ENCODE measurements around the gene PGBD2. TPM values are rescaled to one million over a fixed set of nuclear protein-coding genes. Genes with fewer than 3 reads are reported as not detected.
A peak's percentile ranks its signal among the peaks of the same experiment; 100 is the strongest.

The PGBD2 gene
- total and polyA plus RNA-seq, 2 of the 8 experiments (the other 6 are each of a cell fraction or from before 2014, with no cell fraction given): 4.5 to 7.7 TPM

DNA sequence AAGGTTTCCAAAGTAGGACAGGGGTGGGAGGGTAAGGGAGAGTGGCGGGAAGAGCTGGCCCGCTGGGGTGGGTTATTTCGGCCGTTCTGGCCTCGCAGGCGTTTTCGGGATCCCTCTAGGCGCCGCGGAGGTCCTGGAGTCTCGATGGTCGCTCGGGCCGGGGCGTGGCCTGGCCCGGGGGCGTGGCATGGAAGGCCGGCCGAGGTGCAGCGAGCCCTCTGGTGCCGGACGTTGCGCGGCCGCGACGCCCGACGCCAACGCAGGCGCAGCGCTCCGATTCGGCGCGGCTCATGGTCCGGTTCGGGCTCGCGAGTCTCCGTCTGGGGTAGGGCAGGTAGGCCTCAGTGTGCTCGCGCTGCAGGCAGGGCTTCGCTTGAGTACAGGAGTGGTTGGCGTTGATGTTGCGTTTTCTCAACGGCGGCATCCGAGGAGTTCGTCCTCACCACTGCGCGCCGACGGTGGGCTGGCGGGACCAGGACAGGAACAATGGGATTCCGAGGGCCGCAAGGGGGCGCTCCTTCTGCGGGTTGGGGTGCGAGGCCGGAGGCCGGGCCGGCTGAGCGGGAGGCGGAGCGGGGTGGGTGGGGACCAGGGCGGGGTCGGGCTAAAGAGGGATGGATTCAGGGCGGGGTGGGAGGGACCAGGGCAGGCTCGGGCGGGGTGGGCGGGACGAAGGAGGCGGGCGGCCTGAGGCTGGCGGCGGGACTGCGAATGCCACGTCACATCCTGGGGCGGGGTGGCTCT lies at the start of gene PGBD2 (continued):
- no peak for TF ChIP-seq HDAC2 (IDR thresholded peaks at IDR 0.05; ENCODE audit: borderline replicate concordance in 1 of 2, low read depth in 2 of 2, low read length in 2 of 2)
- no peak for TF ChIP-seq BCL11A (IDR thresholded peaks at IDR 0.05; ENCODE audit: low read depth in 2 of 2, low read length in 2 of 2)
- TF ChIP-seq RAD21 (IDR thresholded peaks at IDR 0.05 in 1 of 2, conservative IDR thresholded peaks at IDR 0.05 in 1 of 2; ENCODE audit: low read depth in 2 of 2, low read length in 2 of 2): peak; percentile 52 to 58; a peak in 3 of 4 replicates
- no peak for TF ChIP-seq KDM5A (IDR thresholded peaks at IDR 0.05; ENCODE audit: low read length)
- TF ChIP-seq, protein P1, sequence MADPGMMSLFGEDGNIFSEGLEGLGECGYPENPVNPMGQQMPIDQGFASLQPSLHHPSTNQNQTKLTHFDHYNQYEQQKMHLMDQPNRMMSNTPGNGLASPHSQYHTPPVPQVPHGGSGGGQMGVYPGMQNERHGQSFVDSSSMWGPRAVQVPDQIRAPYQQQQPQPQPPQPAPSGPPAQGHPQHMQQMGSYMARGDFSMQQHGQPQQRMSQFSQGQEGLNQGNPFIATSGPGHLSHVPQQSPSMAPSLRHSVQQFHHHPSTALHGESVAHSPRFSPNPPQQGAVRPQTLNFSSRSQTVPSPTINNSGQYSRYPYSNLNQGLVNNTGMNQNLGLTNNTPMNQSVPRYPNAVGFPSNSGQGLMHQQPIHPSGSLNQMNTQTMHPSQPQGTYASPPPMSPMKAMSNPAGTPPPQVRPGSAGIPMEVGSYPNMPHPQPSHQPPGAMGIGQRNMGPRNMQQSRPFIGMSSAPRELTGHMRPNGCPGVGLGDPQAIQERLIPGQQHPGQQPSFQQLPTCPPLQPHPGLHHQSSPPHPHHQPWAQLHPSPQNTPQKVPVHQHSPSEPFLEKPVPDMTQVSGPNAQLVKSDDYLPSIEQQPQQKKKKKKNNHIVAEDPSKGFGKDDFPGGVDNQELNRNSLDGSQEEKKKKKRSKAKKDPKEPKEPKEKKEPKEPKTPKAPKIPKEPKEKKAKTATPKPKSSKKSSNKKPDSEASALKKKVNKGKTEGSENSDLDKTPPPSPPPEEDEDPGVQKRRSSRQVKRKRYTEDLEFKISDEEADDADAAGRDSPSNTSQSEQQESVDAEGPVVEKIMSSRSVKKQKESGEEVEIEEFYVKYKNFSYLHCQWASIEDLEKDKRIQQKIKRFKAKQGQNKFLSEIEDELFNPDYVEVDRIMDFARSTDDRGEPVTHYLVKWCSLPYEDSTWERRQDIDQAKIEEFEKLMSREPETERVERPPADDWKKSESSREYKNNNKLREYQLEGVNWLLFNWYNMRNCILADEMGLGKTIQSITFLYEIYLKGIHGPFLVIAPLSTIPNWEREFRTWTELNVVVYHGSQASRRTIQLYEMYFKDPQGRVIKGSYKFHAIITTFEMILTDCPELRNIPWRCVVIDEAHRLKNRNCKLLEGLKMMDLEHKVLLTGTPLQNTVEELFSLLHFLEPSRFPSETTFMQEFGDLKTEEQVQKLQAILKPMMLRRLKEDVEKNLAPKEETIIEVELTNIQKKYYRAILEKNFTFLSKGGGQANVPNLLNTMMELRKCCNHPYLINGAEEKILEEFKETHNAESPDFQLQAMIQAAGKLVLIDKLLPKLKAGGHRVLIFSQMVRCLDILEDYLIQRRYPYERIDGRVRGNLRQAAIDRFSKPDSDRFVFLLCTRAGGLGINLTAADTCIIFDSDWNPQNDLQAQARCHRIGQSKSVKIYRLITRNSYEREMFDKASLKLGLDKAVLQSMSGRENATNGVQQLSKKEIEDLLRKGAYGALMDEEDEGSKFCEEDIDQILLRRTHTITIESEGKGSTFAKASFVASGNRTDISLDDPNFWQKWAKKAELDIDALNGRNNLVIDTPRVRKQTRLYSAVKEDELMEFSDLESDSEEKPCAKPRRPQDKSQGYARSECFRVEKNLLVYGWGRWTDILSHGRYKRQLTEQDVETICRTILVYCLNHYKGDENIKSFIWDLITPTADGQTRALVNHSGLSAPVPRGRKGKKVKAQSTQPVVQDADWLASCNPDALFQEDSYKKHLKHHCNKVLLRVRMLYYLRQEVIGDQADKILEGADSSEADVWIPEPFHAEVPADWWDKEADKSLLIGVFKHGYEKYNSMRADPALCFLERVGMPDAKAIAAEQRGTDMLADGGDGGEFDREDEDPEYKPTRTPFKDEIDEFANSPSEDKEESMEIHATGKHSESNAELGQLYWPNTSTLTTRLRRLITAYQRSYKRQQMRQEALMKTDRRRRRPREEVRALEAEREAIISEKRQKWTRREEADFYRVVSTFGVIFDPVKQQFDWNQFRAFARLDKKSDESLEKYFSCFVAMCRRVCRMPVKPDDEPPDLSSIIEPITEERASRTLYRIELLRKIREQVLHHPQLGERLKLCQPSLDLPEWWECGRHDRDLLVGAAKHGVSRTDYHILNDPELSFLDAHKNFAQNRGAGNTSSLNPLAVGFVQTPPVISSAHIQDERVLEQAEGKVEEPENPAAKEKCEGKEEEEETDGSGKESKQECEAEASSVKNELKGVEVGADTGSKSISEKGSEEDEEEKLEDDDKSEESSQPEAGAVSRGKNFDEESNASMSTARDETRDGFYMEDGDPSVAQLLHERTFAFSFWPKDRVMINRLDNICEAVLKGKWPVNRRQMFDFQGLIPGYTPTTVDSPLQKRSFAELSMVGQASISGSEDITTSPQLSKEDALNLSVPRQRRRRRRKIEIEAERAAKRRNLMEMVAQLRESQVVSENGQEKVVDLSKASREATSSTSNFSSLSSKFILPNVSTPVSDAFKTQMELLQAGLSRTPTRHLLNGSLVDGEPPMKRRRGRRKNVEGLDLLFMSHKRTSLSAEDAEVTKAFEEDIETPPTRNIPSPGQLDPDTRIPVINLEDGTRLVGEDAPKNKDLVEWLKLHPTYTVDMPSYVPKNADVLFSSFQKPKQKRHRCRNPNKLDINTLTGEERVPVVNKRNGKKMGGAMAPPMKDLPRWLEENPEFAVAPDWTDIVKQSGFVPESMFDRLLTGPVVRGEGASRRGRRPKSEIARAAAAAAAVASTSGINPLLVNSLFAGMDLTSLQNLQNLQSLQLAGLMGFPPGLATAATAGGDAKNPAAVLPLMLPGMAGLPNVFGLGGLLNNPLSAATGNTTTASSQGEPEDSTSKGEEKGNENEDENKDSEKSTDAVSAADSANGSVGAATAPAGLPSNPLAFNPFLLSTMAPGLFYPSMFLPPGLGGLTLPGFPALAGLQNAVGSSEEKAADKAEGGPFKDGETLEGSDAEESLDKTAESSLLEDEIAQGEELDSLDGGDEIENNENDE (IDR thresholded peaks at IDR 0.05; ENCODE audit: insufficient replicate concordance, low read length): no peak
- TF ChIP-seq TBP (IDR thresholded peaks at IDR 0.05; ENCODE audit: low read depth, low read length): peak; percentile 86
- TF ChIP-seq, protein P2, sequence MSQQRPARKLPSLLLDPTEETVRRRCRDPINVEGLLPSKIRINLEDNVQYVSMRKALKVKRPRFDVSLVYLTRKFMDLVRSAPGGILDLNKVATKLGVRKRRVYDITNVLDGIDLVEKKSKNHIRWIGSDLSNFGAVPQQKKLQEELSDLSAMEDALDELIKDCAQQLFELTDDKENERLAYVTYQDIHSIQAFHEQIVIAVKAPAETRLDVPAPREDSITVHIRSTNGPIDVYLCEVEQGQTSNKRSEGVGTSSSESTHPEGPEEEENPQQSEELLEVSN (IDR thresholded peaks at IDR 0.05): peak; percentile 39
- 0 out of 4 replicates have a peak, but pooled peaks of 1 of the 2 experiments have one; percentile 36 for TF ChIP-seq SIN3A (conservative IDR thresholded peaks at IDR 0.05 in 1 of 2, IDR thresholded peaks at IDR 0.05 in 1 of 2; ENCODE audit: low read depth in 1 of 2, low read length in 2 of 2)
